Measurements from ENCODE around the gene DVL3. TPM values are rescaled to one million over a fixed set of nuclear protein-coding genes. Genes with fewer than 3 reads are reported as not detected.
"Not testable (repeated sequence)": the region's sequence is repeated elsewhere in the genome, so short reads cannot be mapped to it uniquely, and the experiment has no call there.

The DVL3 gene
- total RNA-seq, result 49.7 TPM

GRCh38 chr3:184154885-184155643 lies at the start of gene DVL3:
DVL3 (plus strand) TSS chr3:184155377; CDS start chr3:184155636, 259 bp downstream.
- DNase-seq, result peak; percentile 77

- DNase-seq, result no peak
Observed at GRCh38 chr3:184110316-184110725, 44.9 kb upstream of the DVL3 start.

DNA sequence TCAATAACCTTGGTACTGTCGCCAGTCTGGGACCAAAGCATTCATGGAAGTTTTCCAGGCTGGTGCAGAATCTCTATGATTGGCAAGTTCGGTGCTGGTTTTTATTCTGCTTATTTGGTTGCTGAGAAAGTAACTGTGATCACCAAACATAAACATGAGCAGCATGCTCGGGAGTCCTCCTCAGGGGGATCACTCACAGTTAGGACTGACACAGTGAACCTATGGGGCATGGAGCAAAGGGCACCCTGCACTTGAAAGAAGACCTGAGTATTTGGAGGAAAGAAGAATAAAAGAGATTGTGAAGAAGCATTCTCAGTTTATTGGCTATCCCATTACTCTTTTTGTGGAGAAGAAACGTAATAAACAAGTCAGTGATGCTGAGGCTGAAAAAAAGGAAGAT lies 39.2 kb upstream of the DVL3 start:
- DNase-seq, result no peak

- no peak for DNase-seq
Observed at GRCh38 chr3:184117636-184118035, 37.5 kb upstream of the DVL3 start.

- DNase-seq, result not testable (repeated sequence)
Observed at GRCh38 chr3:184121031-184121430, 34.1 kb upstream of the DVL3 start.

DNA sequence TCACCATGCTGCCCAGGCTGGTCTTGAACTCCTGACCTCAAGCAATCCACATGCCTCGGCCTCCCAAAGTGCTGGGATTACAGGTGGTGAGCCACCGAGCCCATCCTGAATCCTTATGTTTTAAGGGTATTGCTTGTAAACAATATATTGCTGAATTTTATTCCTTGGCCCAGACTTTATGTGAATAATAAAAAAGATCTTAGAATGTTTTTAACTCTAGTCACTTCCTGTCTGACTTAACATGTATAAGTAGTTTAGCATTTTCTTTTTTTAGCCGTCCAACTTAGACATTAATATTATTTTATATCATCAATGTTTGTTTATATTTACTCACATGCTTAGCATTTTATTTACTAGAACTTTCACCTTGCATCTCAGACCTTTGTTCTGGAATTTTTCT lies 29.2 kb upstream of the DVL3 start:
- no peak for DNase-seq

GRCh38 chr3:184129012-184129411 lies 26.2 kb upstream of the DVL3 start:
- DNase-seq, result peak; percentile 27

- no peak for DNase-seq
Observed at GRCh38 chr3:184132945-184133344, 22.2 kb upstream of the DVL3 start.

DNA sequence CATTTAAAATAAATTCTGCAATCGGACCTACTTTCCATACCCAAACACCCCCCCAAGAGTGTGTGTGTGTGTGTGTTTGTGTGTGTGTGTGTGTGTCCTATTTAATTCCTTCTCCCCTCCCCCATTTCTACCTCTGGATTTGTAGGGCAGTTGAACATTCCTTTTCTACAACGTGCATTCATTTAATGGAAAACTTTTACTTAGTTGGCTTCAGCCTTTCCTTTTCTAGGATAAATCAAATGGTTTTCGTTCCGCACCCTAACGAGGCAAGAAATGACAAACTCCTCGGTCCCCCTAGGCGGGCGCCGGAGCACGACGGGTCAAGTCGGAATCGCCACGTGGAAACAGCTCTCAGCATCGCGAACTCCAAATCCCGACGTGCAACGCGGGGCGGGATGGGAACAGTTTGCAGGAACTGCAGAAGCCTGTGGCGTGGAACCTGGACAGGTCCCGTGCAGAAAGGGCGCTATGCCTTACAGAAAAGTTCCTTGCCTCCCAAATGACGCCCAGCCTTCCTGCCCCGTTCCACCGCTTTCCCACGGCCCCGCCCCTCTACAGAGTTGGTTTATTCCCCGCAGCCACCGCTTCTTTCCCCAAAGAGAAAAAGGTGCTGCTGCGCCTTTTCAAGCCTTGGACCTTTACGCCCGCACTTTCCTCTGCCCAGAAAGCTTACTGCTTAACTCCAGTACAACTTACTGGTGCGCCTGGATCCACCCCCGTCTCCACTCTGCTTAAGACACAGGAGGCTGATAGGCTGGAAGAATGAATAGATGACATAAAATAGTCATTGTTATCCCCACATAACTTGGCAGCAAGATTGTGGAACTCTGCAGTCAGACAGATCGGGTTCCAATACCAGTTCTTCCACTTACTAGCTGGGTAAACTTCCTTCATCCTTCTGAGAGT lies 21.1 kb upstream of the DVL3 start:
- peak; percentile 93 for DNase-seq

GRCh38 chr3:184134746-184135148 lies 20.4 kb upstream of the DVL3 start:
- no peak for DNase-seq

- DNase-seq, result peak; percentile 98
Observed at GRCh38 chr3:184135149-184135910, 19.8 kb upstream of the DVL3 start, which contains the start of gene EIF2B5. EIF2B5 (plus strand) TSS chr3:184135358; CDS start chr3:184135386, 28 bp downstream.

- no peak for DNase-seq
Observed at GRCh38 chr3:184135911-184136260, 19.3 kb upstream of the DVL3 start.

GRCh38 chr3:184140436-184140835 lies 14.7 kb upstream of the DVL3 start:
- no peak for DNase-seq

GRCh38 chr3:184142199-184142598 lies 13.0 kb upstream of the DVL3 start:
- DNase-seq, result no peak

- no peak for DNase-seq
Observed at GRCh38 chr3:184143327-184143726, 11.8 kb upstream of the DVL3 start.

- DNase-seq, result no peak
Observed at GRCh38 chr3:184144505-184144904, 10.7 kb upstream of the DVL3 start.

- peak; percentile 80 for DNase-seq
Observed at GRCh38 chr3:184145111-184145524, 10.1 kb upstream of the DVL3 start.

GRCh38 chr3:184145751-184146270 lies 9.4 kb upstream of the DVL3 start:
- DNase-seq, result no peak

DNA sequence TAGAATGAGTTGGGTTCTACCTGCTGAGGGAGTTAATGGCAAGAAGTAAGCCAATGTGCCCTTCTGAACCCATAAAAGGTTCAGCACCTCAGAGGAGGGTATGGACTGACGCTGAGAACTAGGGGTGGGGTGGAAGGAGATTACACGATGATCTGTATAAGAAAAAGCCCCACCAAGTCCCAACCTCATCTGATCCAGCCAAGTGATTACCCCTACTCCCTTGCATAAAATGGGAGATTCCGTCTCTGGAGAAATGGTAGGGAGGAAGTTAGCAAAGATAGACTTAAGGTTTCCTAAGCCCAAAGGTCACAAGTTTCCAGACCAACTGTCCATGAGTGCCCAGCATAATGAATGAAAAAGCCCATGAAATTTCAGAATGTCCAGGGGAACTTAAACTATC lies 7.1 kb upstream of the DVL3 start:
- DNase-seq, result no peak

DNA sequence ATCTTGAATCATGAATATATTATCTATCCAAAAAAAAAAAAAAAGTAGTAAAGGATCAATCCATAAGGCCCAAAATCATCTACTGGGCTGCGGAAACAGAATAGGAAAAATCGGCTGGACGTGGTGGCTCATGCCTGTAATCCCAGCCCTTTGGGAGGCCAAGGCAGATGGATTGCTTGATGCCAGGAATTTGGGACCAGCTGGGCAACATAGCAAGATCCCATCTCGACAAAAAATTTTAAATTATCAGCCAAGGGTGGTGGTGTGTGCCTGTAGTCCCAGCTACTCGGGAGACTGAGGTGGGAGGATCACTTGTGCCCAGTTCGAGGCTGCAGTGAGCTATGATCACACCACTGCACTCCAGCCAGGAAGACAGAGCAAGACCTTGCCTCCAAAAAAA lies 6.1 kb upstream of the DVL3 start:
- no peak for DNase-seq

DNA sequence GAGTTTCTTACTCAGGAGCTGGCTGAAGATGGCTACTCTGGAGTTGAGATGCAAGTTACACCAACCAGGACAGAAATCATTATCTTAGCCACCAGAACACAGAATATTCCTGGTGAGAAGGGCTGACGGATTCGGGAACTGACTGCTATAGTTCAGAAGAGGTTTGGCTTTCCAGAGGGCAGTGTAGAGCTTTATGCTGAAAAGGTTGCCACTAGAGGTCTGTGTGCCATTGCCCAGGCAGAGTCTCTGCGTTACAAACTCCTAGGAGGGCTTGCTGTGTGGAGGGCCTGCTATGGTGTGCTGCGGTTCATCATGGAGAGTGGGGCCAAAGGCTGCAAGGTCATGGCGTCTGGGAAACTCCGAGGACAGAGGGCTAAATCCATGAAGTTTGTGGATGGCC lies 5.4 kb upstream of the DVL3 start:
- DNase-seq, result not testable (repeated sequence)

Data from tongue (tissue), 2 donors.